ENCODE measurements around the gene GPR33. TPM values are rescaled to one million over a fixed set of nuclear protein-coding genes. Genes with fewer than 3 reads are reported as not detected.
"Not testable (repeated sequence)": the region's sequence is repeated elsewhere in the genome, so short reads cannot be mapped to it uniquely, and the experiment has no call there.

Gene GPR33
- total RNA-seq, 1 experiment from 2014 or later, result not detected

DNA sequence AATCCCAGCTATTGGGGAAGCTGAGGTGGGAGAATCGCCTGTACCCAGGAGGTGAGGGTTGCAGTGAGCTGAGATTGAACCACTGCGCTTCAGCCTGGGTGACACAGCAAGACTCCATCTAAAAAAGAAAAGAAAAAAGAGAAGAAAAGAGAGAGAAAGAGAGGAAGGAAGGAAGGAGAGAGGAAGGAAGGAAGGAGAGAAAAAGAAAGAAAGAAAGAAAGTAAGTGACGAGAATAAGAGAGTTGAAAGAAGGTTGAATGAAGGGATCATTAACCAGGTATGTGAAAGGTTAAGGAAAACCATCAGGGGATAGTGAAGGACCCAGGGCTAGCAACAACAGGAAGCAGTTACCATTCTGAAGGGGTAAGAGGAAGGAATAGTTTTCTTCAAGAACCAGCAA lies 26.3 kb downstream of the GPR33 start:
- DNase-seq (ENCODE audit: low read depth), result no peak

DNA sequence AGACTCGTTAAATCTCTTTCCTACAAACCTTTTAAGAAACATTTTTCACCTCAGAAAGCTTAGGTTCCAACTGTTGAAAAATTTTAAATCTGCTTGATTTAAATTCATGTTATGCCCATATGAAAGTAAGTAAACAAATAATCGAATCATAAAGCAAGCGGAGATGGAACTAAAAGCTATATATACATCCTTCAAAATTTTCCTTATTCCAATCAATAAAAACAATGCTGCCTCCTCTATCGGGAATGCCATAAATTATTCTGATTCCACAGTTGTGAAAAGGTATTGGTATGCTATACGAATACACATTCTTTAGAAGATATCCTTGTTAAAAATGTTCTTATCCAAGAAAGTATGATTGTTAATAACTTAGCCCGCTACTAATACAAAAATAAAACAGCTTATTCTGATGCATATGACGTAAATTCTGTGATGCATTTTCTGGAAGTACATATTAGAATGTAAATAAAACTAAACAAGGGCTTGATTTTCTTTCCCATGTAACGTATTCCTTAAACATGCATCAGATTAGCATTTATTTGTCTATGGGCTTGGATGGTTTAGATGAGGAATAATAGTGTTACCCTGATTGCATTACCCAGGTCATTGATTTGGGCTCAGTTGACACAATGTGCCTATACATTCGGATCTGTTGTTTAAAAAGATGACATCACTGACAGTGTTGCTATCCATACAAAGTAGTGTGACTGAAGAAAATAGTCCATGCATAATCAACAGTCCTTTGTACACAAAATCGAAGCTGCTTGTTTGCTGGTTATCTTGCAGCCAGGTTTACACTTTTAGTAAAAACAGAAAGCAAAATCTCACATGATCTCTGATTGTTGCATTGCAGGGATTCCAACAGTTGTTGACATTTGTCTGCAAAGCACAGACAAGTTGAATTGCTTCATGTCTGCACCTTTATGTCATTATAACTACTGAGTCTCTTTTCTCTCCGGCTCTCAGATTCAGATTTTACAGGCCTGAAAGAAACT lies 29.9 kb downstream of the GPR33 start:
- no peak for DNase-seq (ENCODE audit: low read depth)

DNA sequence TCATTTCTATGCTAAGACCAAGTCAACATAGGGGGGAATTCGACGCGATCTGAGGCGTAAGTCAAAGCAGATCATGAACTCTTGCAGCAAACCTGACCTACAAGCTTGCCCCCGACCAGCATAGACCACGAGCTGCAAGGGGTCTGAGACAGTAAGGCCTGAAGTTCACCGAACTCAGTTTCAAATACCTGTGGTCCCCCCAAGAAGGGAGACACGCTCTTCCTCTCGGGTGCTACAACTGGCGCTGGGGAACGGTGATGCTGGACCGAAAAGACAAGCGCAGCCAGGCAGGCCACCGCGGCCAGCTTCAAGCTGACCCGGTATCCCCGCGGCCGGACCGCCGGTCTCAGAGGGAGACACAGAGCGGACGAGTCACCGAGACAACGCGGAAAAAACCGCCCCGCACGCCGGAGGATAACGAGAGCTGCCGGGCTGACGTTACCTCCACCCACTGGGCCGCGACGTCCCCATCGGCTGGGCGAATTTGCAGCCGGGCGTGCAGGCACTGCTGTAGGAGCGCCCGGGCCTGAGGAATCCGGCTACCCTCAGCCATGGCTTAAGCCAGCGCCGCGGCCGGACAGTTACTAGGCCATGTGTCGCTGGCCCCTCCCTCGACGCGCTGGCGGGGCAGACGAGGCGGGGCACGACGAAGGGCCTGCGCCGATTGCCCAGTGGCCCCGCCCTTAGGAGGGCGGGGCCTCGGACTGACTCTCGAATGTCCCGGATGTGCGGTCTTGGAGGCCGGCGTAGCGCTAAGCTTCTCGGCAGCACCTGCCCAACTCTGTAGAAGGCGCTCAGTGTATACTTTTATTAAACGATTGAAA lies 30.8 kb downstream of the GPR33 start, which contains the start of gene DTD2:
Gene DTD2, minus strand, starts transcription at position 666 of the 824 bp plus-strand sequence. Its CDS starts 113 bp downstream, at position 553.
- peak; percentile 97 for DNase-seq (ENCODE audit: low read depth)

DNA sequence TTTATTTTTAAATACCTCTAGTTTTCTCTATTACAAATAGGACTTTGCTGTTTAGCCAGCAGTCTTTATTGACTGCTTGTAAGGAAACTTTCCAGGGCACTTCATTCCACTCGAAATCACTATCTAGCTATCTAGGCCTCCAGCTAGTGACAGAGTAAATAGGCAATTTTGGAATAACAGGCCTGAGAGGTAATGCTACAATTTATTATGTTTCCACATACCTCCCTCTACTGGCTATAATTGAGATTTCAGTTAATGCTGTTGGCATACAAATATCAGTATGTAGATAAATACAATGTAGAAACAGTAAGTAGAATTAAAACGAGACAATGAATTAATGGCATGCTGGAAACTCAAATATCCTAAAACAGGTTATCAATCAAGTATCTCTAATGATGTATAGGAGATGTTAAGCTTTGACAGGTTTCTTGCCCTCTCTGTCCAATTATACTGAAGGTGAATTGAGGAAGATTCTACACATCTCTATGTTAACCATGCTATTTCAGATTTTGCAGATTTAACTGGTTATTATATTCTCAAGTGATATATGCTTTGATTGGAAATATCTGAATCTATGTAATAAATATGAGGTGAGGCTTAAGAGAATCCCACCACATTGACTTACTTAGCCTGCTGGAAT lies 37.7 kb downstream of the GPR33 start:
- peak; percentile 6 for DNase-seq (ENCODE audit: low read depth)

DNA sequence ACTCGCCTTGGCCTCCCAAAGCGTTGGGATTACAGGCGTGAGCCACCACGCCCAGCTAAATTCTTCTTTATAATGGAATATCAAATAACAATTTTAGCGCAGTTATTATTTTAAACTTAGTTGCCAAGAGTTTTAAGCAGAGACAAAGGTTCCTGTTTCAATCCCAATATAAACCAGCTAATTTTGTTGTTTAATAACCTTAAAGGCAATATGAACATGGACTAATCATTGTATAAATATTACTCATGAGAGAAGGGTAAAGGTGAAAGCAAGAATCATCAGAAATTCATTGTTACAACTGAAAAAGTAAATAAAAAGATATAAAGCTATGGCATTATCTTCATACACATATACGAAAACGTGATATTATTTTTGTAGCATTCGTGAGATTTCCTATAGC lies 38.7 kb downstream of the GPR33 start:
- no peak for DNase-seq (ENCODE audit: low read depth)

DNA sequence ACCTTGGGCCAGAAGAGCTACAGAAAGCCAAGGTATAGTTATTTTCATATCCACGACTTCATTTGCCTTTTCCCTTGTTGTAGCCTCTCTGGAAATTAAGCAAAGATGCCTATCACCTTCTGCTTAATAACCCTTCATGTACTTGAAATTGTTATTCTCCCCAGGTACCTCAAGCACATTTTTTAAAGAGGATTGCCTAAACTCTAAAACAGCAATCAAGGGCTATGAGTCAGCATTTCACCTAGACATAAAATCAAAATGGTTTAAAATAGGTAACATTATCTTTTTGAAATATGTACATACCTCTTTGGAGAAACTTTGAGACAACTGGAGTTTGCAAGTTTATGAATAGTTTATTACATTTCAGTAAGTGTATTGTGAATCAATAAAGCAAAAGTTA lies 42.1 kb downstream of the GPR33 start:
- no peak for DNase-seq (ENCODE audit: low read depth)

DNA sequence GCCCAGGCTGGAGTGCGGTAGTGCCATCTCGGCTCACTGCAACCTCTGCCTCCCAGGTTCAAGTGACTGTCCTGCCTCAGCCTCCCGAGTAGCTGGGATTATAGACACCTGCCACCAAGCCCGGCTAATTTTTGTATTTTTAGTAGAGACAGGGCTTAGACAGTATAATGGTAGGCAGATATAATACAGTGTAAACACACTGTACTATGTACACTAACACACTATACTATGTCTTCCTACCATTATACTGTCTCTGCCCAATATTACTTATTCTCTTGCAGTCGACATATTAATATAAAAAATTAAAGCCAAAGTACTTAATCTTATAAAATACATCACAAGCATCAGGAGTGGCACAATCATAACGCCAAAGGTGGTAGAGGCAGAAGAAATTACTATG lies 45.6 kb downstream of the GPR33 start:
- no peak for DNase-seq (ENCODE audit: low read depth)

DNA sequence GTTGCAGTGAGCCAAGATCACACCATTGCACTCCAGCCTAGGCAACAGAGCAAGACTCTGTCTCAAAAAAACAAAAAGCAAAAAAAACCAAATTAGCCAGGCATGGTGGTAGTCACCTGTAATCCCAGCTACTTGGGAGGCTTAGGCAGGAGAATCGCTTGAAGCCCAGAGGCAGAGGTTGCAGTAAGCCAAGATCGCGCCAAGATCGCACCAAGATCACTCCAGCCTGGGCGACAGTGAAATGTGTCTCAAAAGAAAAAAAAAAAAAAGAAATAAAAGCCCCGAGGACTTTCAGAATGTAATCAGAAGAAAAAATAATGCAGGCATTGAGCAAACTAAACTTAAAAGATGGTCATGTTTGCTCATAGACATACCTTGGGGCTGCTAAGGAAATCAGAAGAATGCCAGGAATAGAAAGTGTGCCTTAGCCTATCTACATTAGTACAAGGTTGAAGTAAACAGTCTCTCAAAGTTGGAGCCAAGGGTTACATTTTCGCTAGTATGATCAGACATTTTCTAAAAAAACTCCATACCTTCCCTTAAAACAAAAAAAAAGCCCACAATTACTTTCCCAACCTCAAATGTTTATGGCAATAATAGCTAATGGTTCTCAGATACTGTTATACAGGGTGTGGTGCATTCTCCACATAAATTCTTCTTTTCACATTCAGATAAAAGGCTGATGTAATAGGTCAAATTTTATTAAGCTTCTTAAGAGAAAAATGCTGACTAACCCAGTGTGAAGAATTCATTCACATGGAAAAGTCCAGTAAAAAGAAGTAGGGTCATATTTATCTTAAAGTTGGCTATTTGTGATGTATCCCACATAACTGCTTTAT lies 46.3 kb downstream of the GPR33 start:
- DNase-seq (ENCODE audit: low read depth), result no peak

DNA sequence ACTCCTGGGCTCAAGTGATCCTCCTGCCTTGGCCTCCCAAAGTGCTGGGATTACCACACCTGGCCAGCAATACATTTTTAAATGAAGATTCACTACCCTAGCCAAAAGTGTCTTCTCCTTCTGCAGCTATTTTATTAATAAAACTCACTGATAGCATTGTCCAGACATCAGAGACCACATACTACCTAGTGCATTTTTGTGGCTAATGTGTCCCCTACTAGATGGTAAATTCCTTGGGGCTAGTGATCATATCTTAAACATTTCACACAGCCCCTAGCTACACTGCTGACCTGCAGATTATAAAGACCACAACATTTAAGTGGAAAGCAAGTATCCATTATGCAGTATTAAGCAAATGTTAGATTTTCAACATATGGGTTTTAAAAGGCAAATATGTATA lies 47.6 kb downstream of the GPR33 start:
- DNase-seq (ENCODE audit: low read depth), result no peak

DNA sequence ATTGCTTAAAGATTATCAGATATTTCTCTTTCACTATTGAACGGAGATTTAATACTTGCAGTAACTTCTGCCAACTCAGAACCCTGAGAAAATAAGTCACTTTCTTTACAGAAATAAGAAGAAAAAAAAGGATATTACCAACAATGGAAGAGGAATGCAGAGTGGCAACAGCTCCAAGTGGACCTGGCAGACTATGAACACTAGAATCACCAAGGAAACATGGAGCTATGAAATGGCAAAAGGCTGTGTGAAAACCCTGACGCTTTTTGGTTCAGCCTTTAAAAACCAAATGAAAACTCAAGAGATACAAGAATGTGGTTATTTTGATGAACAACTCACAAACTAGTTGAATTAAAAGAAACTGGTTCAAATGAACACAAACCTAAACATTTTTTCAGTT lies 48.3 kb downstream of the GPR33 start:
- DNase-seq (ENCODE audit: low read depth), result no peak

DNA sequence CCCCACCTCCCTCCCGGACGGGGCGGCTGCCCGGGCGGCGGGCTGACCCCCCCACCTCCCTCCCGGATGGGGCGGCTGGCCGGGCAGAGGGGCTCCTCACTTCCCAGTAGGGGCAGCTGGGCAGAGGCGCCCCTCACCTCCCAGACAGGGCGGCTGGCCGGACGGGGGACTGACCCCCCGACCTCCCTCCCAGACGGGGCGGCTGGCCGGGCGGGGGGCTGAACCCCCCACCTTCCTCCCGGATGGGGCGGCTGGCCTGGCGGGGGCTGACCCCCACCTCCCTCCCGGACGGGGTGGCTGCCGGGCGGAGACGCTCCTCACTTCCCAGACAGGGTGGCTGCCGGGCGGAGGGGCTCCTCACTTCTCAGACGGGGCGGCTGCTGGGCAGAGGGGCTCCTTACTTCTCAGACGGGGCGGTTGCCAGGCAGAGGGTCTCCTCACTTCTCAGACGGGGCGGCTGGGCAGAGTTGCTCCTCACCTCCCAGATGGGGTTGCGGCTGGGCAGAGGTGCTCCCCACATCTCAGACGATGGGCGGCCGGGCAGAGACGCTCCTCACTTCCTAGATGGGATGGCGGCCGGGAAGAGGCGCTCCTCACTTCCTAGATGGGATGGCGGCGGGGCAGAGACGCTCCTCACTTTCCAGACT lies 50.7 kb downstream of the GPR33 start:
- DNase-seq (ENCODE audit: low read depth), result not testable (repeated sequence)

DNA sequence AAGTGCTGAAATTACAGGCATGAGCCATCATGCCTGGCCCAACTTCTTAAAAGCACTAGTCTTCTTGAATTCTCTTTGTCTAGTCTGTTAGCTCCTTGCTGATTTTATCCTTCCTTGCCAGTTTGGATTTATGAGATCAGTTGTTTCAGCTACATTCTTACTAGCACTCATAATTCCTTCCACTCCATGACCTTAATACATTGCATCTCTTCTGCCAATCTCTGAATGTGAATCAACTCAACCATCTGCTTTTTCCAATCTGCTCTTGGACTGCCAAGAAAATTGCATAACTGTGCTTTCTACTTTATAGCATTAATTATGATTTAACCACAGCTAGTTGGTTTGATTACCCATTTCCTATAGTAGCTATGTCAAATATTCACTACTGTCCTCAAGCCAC lies 52.6 kb downstream of the GPR33 start:
- no peak for DNase-seq (ENCODE audit: low read depth)

Other genes starting within 250 kb of the GPR33 start
- gene HEATR5A, start 67.5 kb downstream of the GPR33 start, total RNA-seq (2014; rRNA removed; shearing (Covaris generic)), result 21.5 and 45.2 TPM in 2 replicates
- gene DTD2, start 30.5 kb downstream of the GPR33 start, total RNA-seq (2014; rRNA removed; shearing (Covaris generic)), result 39.5 and 43.7 TPM in 2 replicates
- gene NUBPL, start 73.4 kb upstream of the GPR33 start, total RNA-seq (2014; rRNA removed; shearing (Covaris generic)), result 13.7 and 17.4 TPM in 2 replicates